ENCODE measurements around the gene MISFA.
"Not testable (repeated sequence)": the region's sequence is repeated elsewhere in the genome, so short reads cannot be mapped to it uniquely, and the experiment has no call there.

Gene MISFA

DNA sequence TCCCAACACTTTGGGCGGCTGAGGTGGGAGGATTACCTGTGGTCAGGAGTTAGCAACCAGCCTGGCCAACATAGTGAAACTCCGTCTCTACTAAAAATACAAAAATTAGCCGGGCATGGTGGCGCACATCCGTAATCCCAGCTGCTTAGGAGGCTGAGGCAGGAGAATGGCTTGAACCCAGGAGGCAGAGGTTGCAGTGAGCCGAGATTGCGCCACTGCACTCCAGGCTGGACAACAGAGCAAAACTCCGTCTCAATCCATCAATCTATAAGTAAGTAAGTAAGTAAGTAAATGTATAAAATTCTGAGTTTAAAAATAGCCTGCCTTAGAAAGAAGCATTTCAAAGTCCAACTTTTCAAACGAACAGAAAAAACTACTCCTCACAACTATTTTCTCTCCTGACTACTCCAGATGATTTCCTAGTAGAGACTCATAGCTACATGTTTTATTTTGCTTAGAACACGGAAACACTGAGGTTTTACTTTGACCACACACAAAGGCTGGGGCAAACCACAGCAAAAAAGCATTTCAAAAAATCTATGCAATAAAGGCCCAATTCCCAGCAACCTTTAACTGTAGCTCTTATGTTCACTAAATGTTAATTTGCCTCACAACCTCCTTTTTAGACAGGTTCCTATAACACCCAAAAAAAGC is 18.2 kb downstream of the MISFA start:
- peak; percentile 15 to 16 for DNase-seq (ENCODE audit: low read depth in 2 of 2)

DNA sequence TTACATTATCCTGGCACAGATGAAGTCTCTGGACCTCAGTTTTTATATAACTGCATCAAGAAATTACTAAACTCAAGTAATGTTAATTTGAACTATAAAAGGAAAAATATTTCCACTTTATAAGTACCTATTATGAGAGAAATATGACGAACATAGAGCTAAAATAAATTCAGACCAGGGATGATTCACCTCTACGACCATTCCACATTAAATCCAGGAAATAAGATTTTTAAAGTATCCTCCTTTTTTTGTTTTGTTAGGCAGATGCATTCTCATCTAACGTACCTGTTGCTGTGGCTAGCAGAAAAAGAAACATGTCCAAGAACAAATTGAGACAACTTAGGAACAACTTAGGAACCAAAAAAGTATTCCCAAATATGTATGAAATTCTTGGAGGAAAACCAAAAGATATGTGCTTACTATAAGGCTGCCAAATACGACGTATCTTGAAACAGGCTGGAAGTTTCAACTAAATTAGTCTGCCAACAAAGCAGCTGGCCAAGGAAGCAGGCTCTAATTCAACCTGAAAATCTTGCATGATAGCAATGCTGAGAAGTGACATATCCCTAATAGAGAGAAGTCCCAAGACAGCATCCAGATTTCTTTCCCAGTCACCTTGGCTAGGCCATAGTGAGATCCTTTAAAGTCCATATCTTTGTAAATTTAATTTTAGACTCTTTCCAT is 18.9 kb downstream of the MISFA start:
- DNase-seq (ENCODE audit: low read depth in 2 of 2): no peak

DNA sequence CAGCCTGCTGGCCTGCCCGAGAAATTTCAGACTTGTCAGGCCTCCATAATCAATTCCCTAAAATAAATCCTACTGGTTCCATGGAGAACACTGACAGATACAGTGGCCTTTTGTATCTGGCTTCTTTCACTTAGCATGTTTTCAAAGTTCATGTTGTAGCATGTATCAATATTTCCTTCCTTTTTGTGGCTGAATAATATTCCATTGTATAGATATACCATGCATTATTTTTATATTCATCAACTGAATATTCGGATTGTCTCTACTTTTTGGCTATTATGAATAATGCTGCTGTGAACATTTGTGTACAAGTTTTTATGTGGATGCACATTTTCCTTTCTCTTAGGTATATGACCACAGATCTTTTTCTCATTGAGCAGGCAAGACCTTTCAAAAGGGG is 24.1 kb downstream of the MISFA start:
- no peak for DNase-seq (ENCODE audit: low read depth in 2 of 2)

DNA sequence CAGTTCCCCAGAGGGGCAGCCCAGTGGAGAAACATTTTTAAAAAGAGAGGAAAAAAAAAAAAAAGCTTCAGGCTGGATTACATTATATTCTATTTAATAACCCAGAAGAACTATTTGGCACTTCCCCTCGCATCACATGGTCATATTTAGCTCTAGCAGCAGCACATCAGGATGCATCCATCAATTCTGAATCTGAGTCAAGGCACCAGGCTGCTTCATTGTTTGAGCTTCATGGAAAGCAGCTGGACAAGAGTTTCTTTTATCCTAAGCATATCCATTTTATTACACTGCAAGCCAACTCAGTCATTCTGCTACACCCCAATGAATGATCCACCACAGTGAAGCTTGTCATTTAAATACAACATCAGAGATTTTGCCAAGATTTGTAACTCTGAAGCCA is 24.6 kb downstream of the MISFA start:
- DNase-seq (ENCODE audit: low read depth in 2 of 2): no peak

DNA sequence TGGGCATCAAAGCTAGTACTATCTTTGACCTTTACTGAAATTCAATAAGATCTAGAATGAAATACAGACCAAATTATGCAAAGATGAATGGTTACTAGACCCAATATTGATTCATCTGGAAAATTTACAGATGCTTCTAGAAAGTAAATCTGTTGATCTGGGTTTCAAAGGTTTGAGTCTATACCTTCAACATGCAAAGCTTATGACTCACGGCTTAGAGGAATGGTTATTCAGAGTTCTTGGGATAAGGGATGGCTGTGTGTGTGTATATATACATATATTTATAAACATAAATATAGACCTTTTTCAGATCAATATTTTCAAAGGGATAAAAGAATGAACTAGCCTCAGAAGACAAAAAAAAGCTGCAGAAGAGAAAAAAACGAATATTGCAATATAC is 33.3 kb downstream of the MISFA start:
- no peak for DNase-seq (ENCODE audit: low read depth in 2 of 2)

DNA sequence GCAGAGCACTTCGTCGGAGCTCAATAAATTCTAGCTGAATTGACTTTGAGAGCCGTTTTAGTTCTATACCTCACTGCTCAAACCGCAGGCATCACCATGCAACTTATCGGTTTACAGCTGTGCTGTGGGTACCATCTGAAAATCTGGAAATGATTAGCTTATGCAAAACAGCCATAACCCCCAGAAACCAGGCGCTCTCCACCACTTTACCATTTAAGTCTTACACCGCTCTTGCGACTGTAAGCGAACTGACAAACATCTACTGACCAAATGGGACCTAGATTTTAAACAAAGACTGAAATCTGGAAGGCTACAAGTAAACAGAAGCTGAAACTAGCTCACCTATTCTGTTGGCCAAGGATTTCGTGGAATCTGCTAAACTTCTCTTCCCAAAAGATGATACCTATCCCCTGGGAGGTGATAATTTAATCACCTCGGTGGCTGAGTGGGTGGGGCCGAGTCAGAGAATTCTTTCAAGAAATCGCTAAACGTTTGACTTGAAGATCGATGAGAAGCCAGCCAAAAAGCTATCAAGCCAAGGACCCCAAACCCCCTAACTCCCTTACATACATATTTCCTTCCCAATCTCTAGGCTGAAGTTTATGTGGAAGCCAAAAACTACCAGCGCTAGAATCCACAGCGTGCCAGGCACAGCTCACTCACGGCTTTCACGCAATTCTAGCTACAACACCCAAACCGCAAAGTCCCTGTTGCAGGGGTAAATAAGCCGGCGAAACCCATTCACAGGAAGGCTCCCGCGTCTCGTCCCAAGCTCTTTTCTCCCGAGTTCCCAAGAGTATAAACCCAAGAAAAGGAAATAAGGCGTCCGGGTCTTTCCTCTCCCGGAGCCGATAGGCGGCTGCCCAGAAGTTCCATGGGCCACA is 33.9 kb downstream of the MISFA start:
- DNase-seq (ENCODE audit: low read depth in 2 of 2): no peak

DNA sequence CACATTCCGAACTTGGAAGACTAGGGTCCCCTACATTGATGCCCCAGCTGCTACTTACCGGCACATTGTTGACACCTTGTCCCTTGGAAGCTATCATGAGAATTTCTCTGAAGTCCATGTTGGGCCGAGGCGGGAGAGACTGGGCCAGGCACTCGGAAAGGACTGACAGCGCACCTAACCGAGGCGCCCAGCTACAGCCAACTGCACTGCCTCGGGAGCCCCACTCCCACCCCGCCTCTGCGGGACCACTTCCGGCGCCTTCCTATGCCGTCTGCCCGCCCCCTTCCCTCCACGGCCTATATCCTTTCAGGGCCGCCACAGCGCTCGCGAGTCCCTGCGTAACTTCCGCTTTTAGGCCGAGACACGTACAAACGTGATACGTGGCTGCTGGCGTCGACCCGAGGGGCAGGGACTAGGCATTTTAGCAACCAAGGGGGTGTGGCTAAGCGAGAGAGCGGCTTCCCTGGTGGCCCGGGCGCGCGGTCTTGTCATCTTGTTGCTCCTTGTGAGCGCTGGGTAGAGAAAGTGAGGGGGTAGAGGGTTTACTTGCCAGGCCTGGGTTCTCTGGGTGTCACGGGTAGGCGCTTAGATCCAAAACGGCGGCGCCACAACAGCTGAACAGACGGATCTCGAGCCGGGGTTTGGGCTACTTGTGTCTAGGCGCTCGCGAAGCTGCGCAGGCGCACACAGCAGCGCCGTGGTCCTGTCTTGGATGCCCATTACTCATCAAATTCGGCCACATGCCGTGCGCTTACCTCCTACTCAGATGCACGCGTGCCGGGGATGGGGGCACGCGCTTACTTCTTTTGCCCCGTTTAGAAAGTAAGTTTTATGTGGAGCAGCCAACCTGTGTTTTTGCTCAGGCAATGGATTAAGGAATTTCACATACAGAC is 34.8 kb downstream of the MISFA start, which contains the start of gene SPTY2D1:
Gene SPTY2D1 (minus strand): TSS at position 203 of the 893 bp plus-strand sequence. CDS start 85 bp downstream, at position 118.
- peak; percentile 97 to 98 for DNase-seq (ENCODE audit: low read depth in 2 of 2)

DNA sequence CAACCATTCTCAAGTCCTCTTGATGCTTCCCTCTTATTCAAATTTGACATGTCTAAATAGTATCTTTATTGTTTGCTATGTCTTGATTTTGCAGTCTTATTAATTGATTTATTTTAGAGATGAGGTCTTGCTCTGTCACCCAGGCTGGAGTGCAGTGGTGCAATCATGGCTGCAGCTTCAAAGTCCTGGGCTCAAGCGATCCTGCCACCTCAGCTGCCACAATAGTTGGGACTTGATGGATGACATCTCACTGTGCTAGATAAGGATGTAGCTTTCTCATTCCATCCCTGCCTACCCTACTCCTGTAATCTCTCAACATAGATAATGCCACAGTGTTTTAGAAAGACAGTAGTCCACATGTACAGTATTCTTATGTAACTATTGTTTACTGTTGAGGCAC is 42.1 kb downstream of the MISFA start:
- DNase-seq (ENCODE audit: low read depth in 2 of 2): no peak

DNA sequence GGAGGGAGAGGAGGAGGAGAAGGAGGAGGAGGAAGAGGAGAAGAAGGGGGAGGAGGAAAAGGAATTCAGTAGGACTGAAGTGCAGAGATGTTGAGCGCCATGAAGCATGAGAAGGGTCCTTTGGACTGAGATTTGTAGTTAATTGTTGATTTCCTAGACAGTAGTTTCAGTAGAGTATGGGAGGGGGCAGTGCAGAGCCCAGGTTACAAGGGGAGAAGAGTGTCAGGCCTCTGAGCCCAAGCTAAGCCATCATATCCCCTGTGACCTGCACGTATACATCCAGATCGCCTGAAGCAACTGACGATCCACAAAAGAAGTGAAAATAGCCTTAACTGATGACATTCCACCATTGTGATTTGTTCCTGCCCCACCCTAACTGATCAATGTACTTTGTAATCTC is 43.4 kb downstream of the MISFA start:
- not testable (repeated sequence) for DNase-seq (ENCODE audit: low read depth in 2 of 2)

DNA sequence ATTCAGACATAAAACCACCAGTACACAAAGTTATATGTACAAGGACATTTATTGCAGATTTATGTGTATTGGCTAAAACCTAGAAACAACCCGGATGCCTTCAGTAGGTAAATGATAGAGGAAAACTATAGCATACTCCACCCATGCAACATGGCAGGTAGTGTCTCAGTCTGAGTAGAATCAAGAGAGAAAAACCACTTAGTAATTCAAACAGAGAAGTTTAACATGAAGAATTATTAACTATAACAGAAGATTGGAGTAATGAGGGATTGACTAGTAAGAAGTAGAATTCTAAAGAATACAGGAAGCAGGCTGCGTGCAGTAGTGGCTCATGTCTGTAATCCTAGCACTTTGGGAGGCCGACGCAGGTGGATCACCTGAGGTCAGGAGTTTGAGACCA is 50.8 kb downstream of the MISFA start:
- no peak for DNase-seq (ENCODE audit: low read depth in 2 of 2)

DNA sequence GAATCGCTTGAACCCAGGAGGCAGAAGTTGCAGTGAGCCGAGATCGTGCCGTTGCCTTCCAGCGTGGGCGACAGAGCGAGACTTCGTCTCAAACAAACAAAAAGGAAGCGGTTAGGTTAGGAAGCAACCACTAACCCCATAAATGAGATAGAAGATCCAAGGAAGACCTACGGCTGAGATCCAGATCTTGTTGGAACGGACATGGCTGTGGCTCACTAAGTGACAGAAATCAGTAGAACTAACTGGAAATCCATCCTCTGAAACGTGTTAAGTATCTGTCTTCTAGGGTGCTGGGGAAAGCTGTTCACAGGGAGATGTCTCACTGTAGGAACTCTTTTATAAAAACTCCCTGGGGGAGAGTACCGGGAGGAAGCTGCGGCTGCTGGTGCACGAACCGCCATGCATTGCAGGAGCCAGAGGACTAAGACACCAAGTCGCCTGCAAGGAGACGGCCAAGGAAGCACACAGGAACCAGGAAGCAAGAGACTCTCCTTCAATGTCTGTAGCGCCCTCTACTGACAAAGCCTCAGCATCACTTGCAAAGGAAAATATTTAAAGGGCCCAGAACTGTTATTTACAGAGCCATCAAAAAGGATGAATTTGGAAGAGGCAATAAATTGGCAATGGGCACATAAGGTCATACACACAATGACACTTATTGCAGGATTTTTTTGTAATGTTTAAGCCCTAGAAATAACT is 51.4 kb downstream of the MISFA start:
- DNase-seq (ENCODE audit: low read depth in 2 of 2): no peak

Measured in stimulated activated CD8-positive, alpha-beta memory T cell treated with anti-CD3 and anti-CD28 coated beads, Interleukin-7, amount 100 ng/mL, for 4 hours (primary cell).